HG02610 (cell line): ENCODE measurements around the gene NUP85.
"Not testable (repeated sequence)": the region's sequence is repeated elsewhere in the genome, so short reads cannot be mapped to it uniquely, and the experiment has no call there.

Source experiments
- ATAC-seq: cut with Tn5 transposase; IDR thresholded peaks from one replicate; pipeline ENCODE4 v1.9.1; 2021; ENCODE audit warnings: mild to moderate bottlenecking, moderate library complexity; ENCODE audit not compliant: unreplicated experiment

NUP85 gene

GRCh38 chr17:75199886-75200618, 5.4 kb upstream of the NUP85 start:
- no peak for ATAC-seq

- ATAC-seq = no peak
These were observed 299 bp downstream of the NUP85 start for GRCh38 chr17:75205793-75206163.

- ATAC-seq = not testable (repeated sequence)
These were observed 1.6 kb downstream of the NUP85 start for GRCh38 chr17:75207050-75207407.

- no peak for ATAC-seq
These were observed 2.3 kb downstream of the NUP85 start for GRCh38 chr17:75207760-75208159.

- no peak for ATAC-seq
These were observed 2.7 kb downstream of the NUP85 start for GRCh38 chr17:75208161-75208560.

GRCh38 chr17:75209061-75209460, 3.6 kb downstream of the NUP85 start:
- ATAC-seq = no peak

GRCh38 chr17:75218131-75218530, 12.7 kb downstream of the NUP85 start:
- no peak for ATAC-seq

GRCh38 chr17:75219815-75220214, 14.3 kb downstream of the NUP85 start:
- ATAC-seq = no peak

GRCh38 chr17:75225016-75225415, 19.5 kb downstream of the NUP85 start:
- ATAC-seq = no peak

GRCh38 chr17:75227729-75228128, 22.2 kb downstream of the NUP85 start:
- ATAC-seq = no peak

GRCh38 chr17:75228305-75228704, 22.8 kb downstream of the NUP85 start:
- ATAC-seq = no peak

GRCh38 chr17:75228847-75229246, 23.4 kb downstream of the NUP85 start:
- no peak for ATAC-seq

GRCh38 chr17:75231071-75231470, 25.6 kb downstream of the NUP85 start:
- no peak for ATAC-seq

GRCh38 chr17:75231741-75232464, 26.4 kb downstream of the NUP85 start:
- no peak for ATAC-seq

GRCh38 chr17:75232786-75233185, 27.3 kb downstream of the NUP85 start:
- no peak for ATAC-seq

GRCh38 chr17:75237100-75238014, 31.9 kb downstream of the NUP85 start:
- no peak for ATAC-seq

- ATAC-seq = no peak
These were observed 32.6 kb downstream of the NUP85 start for GRCh38 chr17:75238020-75238580.

GRCh38 chr17:75238684-75239191, 33.3 kb downstream of the NUP85 start:
- peak; percentile 35 for ATAC-seq

- no peak for ATAC-seq
These were observed 33.7 kb downstream of the NUP85 start for GRCh38 chr17:75239214-75239613.

- no peak for ATAC-seq
These were observed 34.4 kb downstream of the NUP85 start for GRCh38 chr17:75239778-75240393.
